HEK293T (cell line): ENCODE data around the gene TIMM44.

Experiments used
- FOXA1 ChIP-seq: fragments of 450-650 bp; IDR thresholded peaks from 2 replicates; pipeline ENCODE4 v1.6.1; 2016; ENCODE audit warnings: mild to moderate bottlenecking
- FOXM1 ChIP-seq: fragments of 450-650 bp; IDR thresholded peaks from 2 replicates; pipeline ENCODE4 v1.6.1; 2017; ENCODE audit warnings: mild to moderate bottlenecking, borderline replicate concordance
- NFRKB ChIP-seq: fragments of 450-650 bp; IDR thresholded peaks from 2 replicates; pipeline ENCODE4 v1.6.1; 2016; ENCODE audit warnings: mild to moderate bottlenecking, moderate library complexity
- ZNF384 ChIP-seq: fragments of 450-650 bp; IDR thresholded peaks from 2 replicates; pipeline ENCODE4 v1.6.1; 2016

DNA sequence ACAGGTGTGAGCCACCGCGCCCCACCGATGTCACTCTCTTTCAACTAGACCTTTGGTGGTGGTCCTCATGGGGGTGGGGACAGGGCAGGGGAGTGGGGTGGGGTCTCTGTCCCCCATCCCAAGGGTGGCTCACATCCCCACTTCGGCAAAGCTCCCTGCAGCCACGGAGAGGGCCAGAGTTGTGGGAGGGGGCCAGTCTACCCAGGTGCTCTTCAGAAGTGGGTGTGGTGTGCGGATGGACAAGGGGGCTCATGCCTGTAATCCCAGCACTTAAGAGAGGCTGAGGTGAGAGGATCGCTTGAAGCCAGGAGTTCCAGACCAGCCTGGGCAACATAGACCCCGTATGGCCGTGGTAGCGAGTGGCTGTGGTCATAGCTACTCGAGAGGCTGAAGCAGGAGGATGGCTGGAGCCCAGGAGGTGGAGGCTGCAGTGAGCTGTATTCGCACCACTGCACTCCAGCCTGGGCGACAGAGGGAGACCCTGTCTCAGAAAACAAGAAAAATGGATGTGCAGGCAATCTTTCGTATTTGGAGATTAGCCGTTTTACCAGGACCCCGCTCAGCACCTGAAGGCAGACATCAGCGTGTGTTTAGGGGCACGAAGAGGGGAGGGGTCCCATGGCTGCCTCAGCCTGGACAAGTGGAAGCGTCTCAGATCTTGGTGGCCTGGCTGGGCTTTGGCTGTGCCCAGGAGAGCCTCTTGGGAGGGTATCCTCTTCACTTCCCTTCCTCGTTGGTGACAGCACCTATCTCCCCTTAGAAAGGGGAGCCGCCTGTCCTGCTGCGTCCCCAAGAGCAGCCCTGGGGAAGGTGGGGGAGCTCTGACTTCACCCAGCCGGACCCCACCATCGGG, 28.0 kb downstream of the TIMM44 start:
- TF ChIP-seq FOXA1 (no peak), ZNF384 (no peak), FOXM1 (no peak), NFRKB (no peak)
